SK-N-SH (cell line): ENCODE results near the gene ARRDC2.

Source experiments
- CTCF ChIP-seq: fragments of 200-600 bp; sonication (generic); IDR thresholded peaks from 2 replicates; pipeline ENCODE4 v1.6.1; 2017; ENCODE audit warnings: antibody characterized with exemption, mild to moderate bottlenecking, moderate library complexity
- TAF1 ChIP-seq: IDR thresholded peaks from 2 replicates; pipeline ENCODE4 v1.6.1; 2012; ENCODE audit warnings: low read depth, mild to moderate bottlenecking, low read length, moderate library complexity, borderline replicate concordance

GRCh38 chr19:18044825-18045304, 36.9 kb downstream of the ARRDC2 start:
- no peak for TF ChIP-seq CTCF
- no peak for TF ChIP-seq TAF1
